WERI-Rb-1 (cell line): ENCODE results near the gene FAS.

ENCODE experiments used
- DNase-seq: peaks from one replicate; pipeline ENCODE4 v3.0.0-alpha.2; 2020
- H3K27ac ChIP-seq: fragments of 250-450 bp; sonication (Bioruptor Pico); 2 replicates; pipeline ENCODE4 v1.5.1; 2020; ENCODE audit warnings: mild to moderate bottlenecking, moderate library complexity
- H3K27me3 ChIP-seq: fragments of 250-450 bp; sonication (Bioruptor Pico); 2 replicates; pipeline ENCODE4 v1.5.1; 2021; ENCODE audit warnings: mild to moderate bottlenecking, low read depth, moderate library complexity; ENCODE audit not compliant: insufficient read depth, severe bottlenecking
- H3K36me3 ChIP-seq: fragments of 250-450 bp; sonication (Bioruptor Pico); 2 replicates; pipeline ENCODE4 v1.5.1; 2020; ENCODE audit warnings: mild to moderate bottlenecking, moderate library complexity
- H3K4me3 ChIP-seq: 2 replicates; pipeline ENCODE4 v1.5.1; 2011; ENCODE audit warnings: low read depth, mild to moderate bottlenecking, control low read depth, low read length
- H3K9me3 ChIP-seq: fragments of 250-450 bp; sonication (Bioruptor Pico); 2 replicates; pipeline ENCODE4 v1.5.1; 2021; ENCODE audit warnings: mild to moderate bottlenecking, moderate library complexity; ENCODE audit not compliant: severe bottlenecking
- TF ChIP-seq, protein P1 (sequence below): IDR thresholded peaks from 2 replicates; pipeline ENCODE4 v1.5.1; 2011; ENCODE audit warnings: low read depth, mild to moderate bottlenecking, control low read depth, inconsistent platforms, low read length

Gene FAS

DNA sequence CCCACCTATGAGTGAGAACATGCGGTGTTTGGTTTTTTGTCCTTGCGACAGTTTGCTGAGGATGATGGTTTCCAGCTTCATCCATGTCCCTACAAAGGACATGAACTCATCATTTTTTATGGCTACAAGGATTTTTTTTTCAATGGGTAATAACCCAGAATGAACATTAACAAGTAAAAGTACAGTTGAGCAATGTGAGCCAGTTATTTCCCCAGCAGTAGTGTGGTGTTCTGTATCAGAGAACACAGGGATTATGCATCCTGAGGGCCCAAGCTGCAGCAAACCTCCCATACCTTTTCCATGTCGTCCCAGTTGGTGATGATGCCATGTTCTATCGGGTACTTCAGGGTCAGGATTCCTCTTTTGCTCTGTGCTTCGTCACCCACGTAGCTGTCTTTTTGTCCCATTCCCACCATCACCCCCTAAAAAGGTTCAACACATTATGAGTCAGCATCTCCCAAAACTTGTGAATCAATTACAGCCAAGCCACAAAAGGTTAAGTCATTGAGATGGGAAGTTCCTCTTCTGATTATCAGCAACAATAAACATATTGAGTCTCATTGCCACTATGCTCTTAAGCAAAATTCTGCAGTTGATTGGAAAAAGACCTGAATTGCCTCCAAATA, 43.5 kb upstream of the FAS start:
- H3K9me3 ChIP-seq, result no peaks in the 10 kb centered on the region
- no peak overlapping the region for H3K27ac ChIP-seq

DNA sequence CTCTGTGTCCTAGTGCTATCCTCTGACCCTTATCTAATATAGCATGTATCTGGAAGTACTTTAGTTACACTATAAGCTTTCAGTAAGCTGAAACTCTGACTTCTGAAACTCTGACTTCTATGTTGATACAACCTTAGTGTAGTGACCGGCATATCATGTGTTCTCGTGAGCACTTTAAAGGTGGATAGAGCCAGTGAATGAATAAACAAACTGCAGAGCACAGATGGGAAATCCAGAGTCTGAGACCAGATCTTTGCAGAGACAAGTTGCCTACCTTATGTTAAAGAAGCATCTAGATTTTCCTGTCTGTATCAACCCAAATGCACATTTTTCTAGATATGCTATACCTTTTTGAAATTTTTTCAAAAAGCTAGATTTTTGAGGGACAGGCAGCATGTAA, 41.5 kb upstream of the FAS start:
- TF ChIP-seq, protein P1, sequence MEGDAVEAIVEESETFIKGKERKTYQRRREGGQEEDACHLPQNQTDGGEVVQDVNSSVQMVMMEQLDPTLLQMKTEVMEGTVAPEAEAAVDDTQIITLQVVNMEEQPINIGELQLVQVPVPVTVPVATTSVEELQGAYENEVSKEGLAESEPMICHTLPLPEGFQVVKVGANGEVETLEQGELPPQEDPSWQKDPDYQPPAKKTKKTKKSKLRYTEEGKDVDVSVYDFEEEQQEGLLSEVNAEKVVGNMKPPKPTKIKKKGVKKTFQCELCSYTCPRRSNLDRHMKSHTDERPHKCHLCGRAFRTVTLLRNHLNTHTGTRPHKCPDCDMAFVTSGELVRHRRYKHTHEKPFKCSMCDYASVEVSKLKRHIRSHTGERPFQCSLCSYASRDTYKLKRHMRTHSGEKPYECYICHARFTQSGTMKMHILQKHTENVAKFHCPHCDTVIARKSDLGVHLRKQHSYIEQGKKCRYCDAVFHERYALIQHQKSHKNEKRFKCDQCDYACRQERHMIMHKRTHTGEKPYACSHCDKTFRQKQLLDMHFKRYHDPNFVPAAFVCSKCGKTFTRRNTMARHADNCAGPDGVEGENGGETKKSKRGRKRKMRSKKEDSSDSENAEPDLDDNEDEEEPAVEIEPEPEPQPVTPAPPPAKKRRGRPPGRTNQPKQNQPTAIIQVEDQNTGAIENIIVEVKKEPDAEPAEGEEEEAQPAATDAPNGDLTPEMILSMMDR, result no peak
- H3K27me3 ChIP-seq, result no peaks in the 10 kb centered on the region
- H3K36me3 ChIP-seq, result no peaks in the 10 kb centered on the region
- no peak overlapping the region for H3K27ac ChIP-seq
- no peaks in the 10 kb centered on the region for H3K9me3 ChIP-seq
- no peak overlapping the region for H3K4me3 ChIP-seq
- no peak for DNase-seq

More for the DNA sequence above, 43.5 kb upstream of the FAS start:
- Histone ChIP-seq H3K36me3 (no peaks in the 10 kb centered on the region), H3K4me3 (no peak overlapping the region), H3K27me3 (no peaks in the 10 kb centered on the region)
- DNase-seq, result no peak
- TF ChIP-seq, protein P1, result no peak

DNA sequence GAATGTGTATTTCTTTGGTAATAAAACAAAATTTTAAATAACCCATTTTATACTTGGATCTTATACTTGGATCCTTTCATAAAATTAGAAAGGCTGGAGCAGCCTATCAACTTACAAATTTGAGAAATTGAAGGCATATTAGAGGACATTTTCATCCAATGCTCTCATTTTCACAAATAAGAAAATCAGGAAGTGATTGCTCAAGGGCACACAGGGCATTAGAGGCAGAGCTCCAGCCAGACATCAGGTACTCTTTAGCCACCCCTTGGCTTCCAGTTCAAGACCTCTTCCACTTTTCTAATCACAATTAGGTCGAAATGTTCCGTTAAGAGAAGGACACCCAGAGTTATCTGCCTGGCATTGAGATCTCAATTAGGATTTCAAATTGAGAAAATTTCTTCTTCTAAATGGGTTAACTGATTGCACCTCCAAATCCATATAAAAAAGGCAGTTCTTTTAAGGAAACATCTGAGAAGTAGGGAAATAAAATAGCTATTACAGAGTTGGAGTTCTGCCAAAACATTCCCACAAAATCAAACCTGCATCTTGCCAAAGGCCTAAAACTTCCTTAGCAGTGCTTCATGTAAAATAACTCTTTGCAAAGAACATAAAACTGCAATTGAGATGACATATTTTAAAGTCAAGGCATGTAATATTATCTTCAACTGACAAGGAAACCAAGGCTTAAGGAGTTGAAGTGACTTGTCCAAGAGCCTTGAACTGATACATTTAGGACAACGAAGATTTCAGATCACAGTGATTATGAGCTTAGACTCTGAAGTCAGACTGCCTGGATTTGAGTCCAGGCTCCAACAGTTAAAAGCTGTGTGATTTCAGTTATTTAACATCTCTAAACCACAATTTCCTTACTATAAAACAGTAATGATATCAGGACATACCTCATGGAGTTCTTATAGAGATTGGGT, 40.4 kb upstream of the FAS start:
- TF ChIP-seq, protein P1, result no peak
- H3K36me3 ChIP-seq, result no peaks in the 10 kb centered on the region
- H3K27ac ChIP-seq, result no peak overlapping the region
- DNase-seq, result no peak
- H3K4me3 ChIP-seq, result no peak overlapping the region
- no peaks in the 10 kb centered on the region for H3K9me3 ChIP-seq
- H3K27me3 ChIP-seq, result no peaks in the 10 kb centered on the region

DNA sequence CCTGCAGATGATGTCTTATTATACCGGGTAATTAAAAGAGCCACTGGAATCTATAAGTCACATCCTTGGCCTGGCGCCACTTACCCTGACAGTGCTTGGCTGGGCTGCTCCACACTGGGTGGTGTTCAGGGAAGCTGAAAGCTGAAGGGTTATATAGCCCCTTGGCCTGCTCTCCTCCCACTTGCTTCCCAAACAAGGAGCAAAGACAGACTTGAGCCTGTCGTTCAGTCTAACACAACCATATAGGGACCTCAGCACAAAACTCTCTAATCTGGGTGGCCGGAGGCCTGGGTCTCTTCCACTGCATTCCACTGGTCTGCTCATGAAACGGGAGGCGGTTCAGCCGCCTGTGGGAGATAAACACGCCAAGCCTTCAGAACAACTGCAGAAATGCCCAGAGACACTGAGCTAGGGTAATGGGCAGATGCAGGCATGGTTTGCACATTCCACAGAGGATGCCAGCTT, 37.9 kb upstream of the FAS start, which contains the start of gene ACTA2:
Gene ACTA2 (minus strand): TSS at position 127 of the 465 bp plus-strand sequence. CDS start 3,843 bp downstream, outside the sequence.
- Histone ChIP-seq H3K9me3 (no peaks in the 10 kb centered on the region), H3K27me3 (no peaks in the 10 kb centered on the region), H3K36me3 (no peaks in the 10 kb centered on the region), H3K4me3 (no peak within 1 kb of the TSS), H3K27ac (no peak within 1 kb of the TSS)
- TF ChIP-seq, protein P1, result no peak
- no peak for DNase-seq

DNA sequence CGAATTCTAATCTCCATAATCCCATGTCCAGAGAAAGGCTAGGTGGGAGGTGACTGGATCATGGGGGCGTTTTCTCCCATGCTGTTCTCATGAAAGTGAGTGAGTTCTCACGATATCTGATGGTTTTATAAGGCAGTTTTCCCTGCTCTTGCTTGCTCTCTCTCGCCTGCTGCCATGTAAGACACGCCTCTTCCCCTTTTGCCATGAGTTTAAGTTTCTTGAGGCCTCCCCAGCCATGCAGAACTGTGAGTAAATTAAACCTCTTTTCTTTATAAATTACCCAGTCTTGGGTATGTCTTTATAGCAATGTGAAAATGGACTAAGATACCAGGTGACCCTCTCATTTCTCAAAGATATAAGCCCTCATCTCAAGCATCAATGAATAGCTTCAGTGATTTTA, 36.9 kb upstream of the FAS start:
- no peaks in the 10 kb centered on the region for H3K27me3 ChIP-seq
- no peaks in the 10 kb centered on the region for H3K9me3 ChIP-seq
- no peak for DNase-seq
- no peaks in the 10 kb centered on the region for H3K36me3 ChIP-seq
- H3K27ac ChIP-seq, result no peak overlapping the region
- TF ChIP-seq, protein P1, result no peak
- H3K4me3 ChIP-seq, result no peak overlapping the region
